Glomerular visceral epithelial cell (primary cell): ENCODE measurements around the gene FICD.
"Not testable (repeated sequence)": the region's sequence is repeated elsewhere in the genome, so short reads cannot be mapped to it uniquely, and the experiment has no call there.

Experiments
- DNase-seq: peaks from one replicate; pipeline ENCODE4 v3.0.0-alpha.2; 2016; ENCODE audit errors: extremely low spot score

Gene FICD

DNA sequence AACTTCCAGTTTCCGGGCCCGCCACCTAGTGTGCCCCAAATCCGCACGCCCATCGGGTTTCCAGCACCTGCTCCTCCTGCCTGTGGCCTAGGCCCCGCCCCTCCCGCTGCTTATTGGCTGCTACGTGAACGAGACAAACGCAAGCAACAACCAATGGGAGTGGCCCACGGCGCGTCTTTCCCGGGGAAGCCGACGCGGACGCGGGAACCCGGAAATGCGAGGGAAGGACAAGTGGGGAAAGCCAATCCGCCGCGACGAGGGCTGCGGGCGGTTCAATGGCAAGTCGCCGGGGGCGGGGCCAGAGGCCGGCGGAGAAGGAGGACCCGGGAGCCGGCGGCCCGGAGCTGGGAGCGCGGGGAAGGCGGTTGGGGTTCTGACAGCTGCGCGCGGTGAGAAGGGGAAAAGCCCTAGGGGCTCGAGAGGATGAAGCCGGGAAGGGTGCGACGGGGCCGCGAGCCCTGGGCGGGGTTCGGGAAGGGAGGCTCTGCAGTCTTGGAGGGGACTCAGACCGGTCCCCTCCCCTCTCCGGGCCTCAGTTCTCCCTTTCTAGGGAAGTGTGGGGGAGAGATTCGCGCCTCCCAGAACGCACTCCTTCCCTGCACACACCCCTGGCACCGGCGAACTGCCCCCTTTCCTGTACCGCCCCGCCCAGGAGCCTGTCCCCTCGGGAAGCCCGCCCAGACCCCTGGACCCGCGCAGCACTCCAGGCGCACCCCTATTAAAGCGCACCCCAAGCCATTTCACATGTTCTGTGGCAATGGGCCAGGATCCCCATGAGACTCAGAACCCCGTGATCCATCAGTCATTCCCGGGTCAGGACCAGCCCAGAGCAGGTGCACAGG, at the start of gene FICD:
FICD (plus strand) TSS at position 305 of the 842 bp plus-strand sequence. CDS start 1,696 bp downstream, outside the sequence.
- peak; percentile 99 for DNase-seq

DNA sequence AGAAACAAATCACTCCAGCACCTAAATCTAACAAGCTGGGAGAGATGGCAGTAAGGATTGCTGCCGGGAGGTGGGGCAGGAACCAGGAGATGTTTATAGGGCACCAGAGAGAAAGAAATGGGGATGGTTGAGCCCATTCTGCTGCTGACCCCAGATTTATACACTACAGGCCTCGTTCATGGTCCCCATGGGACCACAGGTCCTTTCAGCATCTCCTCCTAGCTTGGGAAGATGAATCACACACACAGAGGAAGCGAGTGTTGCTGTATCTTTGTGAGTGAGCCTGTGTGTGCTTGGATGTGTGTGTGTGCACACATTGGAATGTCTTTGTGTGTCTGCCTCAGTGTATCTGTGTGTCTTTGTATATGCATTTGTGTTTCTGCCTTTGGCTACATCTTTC, 49.7 kb upstream of the FICD start:
- DNase-seq: no peak

DNA sequence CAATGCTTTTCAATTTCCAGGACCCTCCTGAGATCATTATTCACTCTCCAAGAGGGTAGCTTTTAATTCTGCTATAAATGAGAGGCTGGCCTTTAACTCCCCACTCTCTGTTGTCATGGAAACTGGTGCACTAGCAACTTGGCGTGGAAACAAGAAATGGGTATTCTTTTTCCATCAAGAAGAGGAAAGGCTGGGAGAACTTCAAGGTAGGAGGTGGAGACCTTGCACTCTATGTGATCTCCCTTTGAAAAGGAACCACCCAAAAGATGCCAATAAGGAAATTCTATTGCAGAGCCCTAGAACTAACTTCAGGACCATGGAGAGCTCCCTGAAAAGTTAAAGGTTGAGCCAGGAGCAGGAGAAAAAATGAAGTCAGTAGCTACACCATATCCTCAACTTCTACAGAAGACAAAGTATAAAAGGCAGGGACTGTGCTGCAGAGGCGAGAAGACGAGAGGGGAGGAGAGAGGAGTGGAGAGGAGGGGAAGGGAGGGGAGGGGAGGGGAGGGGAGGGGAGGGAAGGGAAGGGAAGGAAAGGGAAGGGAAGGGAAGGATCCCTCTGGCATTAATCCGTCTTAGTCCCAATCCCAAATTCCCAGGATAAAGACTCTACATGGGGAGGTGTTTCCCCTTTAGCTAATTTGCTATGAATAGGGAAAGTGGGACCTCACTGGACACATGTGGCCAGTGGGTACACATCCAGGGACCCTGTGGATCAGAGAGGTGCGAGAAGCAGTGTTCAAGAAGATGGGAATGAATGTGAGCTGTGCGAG, 46.7 kb upstream of the FICD start:
- peak; percentile 38 for DNase-seq

- no peak for DNase-seq
Observed at GRCh38 chr12:108473400-108474055, 41.5 kb upstream of the FICD start.

GRCh38 chr12:108475396-108475795, 39.7 kb upstream of the FICD start:
- DNase-seq: no peak

- DNase-seq: no peak
Observed at GRCh38 chr12:108477055-108477880, 37.8 kb upstream of the FICD start.

GRCh38 chr12:108477881-108478259, 37.2 kb upstream of the FICD start:
- no peak for DNase-seq

GRCh38 chr12:108478611-108479206, 36.4 kb upstream of the FICD start:
- no peak for DNase-seq

GRCh38 chr12:108479364-108480070, 35.6 kb upstream of the FICD start:
- DNase-seq: peak; percentile 68

DNA sequence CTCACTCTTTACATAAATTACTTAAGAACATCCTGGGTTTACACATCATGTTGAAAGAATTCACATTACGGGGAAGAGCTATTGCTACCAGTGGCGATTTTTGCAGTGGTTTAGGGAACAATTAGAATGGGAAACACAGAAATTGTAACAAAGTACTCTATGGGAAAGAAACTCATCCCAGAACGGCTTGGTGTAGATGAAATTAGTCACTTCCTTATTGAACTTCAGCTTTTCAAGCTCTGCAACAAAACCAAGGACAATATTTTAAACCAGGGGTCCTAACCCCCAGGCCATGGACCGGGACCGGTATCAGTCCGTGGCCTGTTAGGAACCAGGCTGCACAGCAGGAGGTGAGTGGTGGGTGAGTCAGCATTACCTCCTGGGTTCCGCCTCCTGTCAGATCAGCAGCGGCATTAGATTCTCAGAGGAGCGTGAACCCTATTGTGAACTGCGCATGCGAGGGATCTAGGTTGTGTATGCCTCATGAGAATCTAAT, 32.3 kb upstream of the FICD start:
- DNase-seq: peak; percentile 82

- DNase-seq: peak; percentile 22
Observed at GRCh38 chr12:108483213-108484059, 31.6 kb upstream of the FICD start.

DNA sequence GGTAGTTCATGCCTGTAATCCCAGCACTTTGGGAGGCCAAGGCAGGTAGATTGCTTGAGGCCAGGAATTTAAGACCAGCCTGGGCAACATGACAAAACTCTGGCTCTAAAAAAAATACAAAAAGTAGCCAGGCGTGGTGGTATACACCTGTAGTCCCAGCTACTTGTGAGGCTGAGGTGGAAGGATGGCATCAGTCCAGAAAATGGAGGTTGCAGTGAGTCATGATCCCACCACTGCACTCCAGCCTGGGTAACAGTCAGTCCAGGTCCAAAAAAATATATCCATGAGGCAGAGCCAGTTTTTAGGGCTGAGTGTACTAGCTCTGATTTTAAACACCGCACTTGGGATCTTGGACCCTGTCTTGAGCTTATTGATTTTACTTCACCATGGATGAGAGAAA, 30.6 kb upstream of the FICD start:
- DNase-seq: peak; percentile 29

GRCh38 chr12:108484845-108485244, 30.2 kb upstream of the FICD start:
- no peak for DNase-seq

GRCh38 chr12:108485371-108485770, 29.7 kb upstream of the FICD start:
- not testable (repeated sequence) for DNase-seq

GRCh38 chr12:108487029-108487428, 28.0 kb upstream of the FICD start:
- not testable (repeated sequence) for DNase-seq

DNA sequence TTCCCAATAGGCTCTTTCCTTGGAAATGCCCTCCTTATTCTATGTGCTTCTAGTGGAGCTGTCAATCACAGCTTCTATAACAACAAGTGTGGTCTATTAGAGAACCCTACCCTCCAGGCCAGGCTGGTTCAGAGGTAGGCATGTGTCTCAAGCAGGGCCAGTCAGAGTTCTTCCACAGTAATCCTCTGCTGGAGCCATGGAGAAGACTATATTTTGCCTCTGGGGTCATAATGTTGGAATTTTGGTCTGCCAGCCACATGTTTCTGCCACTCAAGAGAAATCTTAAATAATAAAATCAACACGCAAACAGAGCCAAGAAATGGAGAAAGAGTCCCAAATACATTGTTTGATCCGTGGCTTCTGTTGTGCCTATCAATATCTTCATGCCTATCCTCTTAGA, 23.8 kb upstream of the FICD start:
- DNase-seq: no peak

GRCh38 chr12:108495054-108495453, 20.0 kb upstream of the FICD start:
- DNase-seq: peak; percentile 35

DNA sequence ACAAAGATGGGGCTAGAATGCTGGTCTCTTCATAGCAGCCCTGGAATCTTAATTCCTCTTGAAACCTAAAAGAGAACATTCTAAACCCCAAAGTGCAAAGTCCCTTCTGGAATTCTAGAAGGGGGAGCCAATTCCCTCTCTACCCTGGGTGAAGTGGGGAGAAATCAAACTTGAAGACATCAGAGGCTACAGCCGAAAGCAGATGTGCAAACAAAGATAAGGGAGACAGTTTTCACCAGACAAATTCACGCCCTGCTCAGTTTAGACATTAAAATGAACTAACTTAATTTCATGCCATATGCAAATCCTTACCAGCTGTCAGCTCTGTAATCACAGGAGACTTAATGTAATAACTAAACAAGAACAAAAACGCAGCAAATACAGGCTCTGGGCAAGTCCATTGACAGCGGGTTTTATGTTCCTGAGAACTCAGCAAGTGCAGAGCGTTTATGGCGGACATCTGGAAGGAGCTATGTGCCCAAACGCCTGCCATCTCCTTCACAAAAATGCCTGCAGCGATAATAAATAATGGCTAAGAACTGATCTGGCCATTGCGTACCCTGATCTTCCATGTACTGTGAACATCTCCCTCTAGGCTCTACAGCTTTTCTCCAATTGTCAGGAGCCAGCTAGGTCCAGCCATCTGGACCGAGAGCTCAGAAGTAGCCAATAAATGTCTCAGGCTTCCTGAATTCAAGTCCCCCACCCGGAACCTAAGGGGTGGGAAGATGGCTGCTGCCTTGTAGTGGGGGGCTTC, 19.1 kb upstream of the FICD start:
- DNase-seq: no peak

DNA sequence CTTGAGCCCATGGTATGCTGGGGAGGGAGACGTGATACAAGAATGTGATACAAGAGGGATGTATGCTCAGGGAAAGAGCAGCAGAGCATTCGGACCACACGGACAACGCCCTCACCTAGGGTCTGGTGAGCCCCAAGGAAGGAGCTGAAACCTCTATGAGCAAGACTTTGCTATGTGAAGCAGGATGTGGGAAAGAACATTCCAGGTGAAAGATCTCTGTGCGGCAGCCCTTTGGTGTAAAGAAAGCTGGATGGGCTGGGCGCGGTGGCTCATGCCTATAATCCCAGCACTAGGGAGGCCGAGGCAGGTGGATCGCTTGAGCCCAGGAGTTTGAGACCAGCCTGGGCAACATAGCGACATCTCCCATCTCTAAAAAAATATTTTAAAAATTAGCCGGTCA, 16.9 kb upstream of the FICD start:
- DNase-seq: no peak
